Renal cortex interstitium (tissue), 15 donors: ENCODE measurements around the gene BHMT2. TPM values are rescaled to one million over a fixed set of nuclear protein-coding genes. Genes with fewer than 3 reads are reported as not detected.

Source experiments
- DNase-seq, 11 donors: peaks; one replicate each; pipeline ENCODE4 v3.0.0-alpha.2; 2013; ENCODE audit warnings: low read depth in 9 of 11, low spot score in 4 of 11; ENCODE audit errors: extremely low read depth in 1 of 11
- long read RNA-seq, 16 experiments: transcript quantifications; one replicate each; lab custom pipeline, GENCODE V29; 2026
- polyA plus RNA-seq, 3 donors: library from polyadenylated mRNA; unstranded; fragments of 120-200 nt; gene quantifications; one replicate each; pipeline ENCODE4 v1.2.1, GENCODE V29; 2013; ENCODE audit not compliant: insufficient read length in 3 of 3

BHMT2 gene, protein sequence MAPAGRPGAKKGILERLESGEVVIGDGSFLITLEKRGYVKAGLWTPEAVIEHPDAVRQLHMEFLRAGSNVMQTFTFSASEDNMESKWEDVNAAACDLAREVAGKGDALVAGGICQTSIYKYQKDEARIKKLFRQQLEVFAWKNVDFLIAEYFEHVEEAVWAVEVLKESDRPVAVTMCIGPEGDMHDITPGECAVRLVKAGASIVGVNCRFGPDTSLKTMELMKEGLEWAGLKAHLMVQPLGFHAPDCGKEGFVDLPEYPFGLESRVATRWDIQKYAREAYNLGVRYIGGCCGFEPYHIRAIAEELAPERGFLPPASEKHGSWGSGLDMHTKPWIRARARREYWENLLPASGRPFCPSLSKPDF
- 10 to 100 TPM; 38.7 to 91.7 (median 42.3) TPM for polyA plus RNA-seq
- long read RNA-seq, donor 1, partial matches to known transcripts, result 0 of 4 reads
- long read RNA-seq, donor 1, other reads (novel, unspliced or antisense), result 0 of 4 reads
- long read RNA-seq, donor 2, transcript BHMT2-201 (8 exons, 2,050 nt), result major isoform, 7 of 12 reads
- long read RNA-seq, donor 2, partial matches to known transcripts, result 5 of 12 reads
- long read RNA-seq, donor 2, other reads (novel, unspliced or antisense), result 0 of 12 reads
- long read RNA-seq, donor 3, transcript BHMT2-201 (8 exons, 2,050 nt), result major isoform, 10 of 18 reads
- long read RNA-seq, donor 3, partial matches to known transcripts, result 7 of 18 reads
- long read RNA-seq, donor 3, other reads (novel, unspliced or antisense), result 0 of 18 reads
- long read RNA-seq, donor 4, transcript BHMT2-201 (8 exons, 2,050 nt), result major isoform, 7 of 9 reads
- long read RNA-seq, donor 4, partial matches to known transcripts, result 0 of 9 reads
- long read RNA-seq, donor 4, other reads (novel, unspliced or antisense), result 0 of 9 reads
- long read RNA-seq, donor 5, result 0 reads
- long read RNA-seq, donor 6, transcript BHMT2-207 (2 exons, 702 nt), result minor isoform, 7 of 30 reads
- long read RNA-seq, donor 6, transcript BHMT2-201 (8 exons, 2,050 nt), result major isoform, 8 of 30 reads
- long read RNA-seq, donor 6, partial matches to known transcripts, result 15 of 30 reads
- long read RNA-seq, donor 6, other reads (novel, unspliced or antisense), result 0 of 30 reads
- long read RNA-seq, donor 7, transcript BHMT2-201 (8 exons, 2,050 nt), result major isoform, 12 of 28 reads
- long read RNA-seq, donor 7, partial matches to known transcripts, result 14 of 28 reads
- long read RNA-seq, donor 7, other reads (novel, unspliced or antisense), result 0 of 28 reads
- long read RNA-seq, donor 8, result 0 reads
- long read RNA-seq, donor 9, transcript BHMT2-201 (8 exons, 2,050 nt), result major isoform, 6 of 14 reads
- long read RNA-seq, donor 9, partial matches to known transcripts, result 6 of 14 reads
- long read RNA-seq, donor 9, other reads (novel, unspliced or antisense), result 0 of 14 reads
- long read RNA-seq, donor 10, transcript BHMT2-201 (8 exons, 2,050 nt), result major isoform, 9 of 22 reads
- long read RNA-seq, donor 10, partial matches to known transcripts, result 12 of 22 reads
- long read RNA-seq, donor 10, other reads (novel, unspliced or antisense), result 0 of 22 reads
- long read RNA-seq, donor 11, transcript BHMT2-201 (8 exons, 2,050 nt), result major isoform, 5 of 6 reads
- long read RNA-seq, donor 11, partial matches to known transcripts, result 0 of 6 reads
- long read RNA-seq, donor 11, other reads (novel, unspliced or antisense), result 0 of 6 reads
- long read RNA-seq, donor 12, partial matches to known transcripts, result 0 of 4 reads
- long read RNA-seq, donor 12, other reads (novel, unspliced or antisense), result 0 of 4 reads
- long read RNA-seq, donor 13, result 0 reads
- long read RNA-seq, donor 14, partial matches to known transcripts, result 0 of 3 reads
- long read RNA-seq, donor 14, other reads (novel, unspliced or antisense), result 0 of 3 reads
- long read RNA-seq, donor 15, partial matches to known transcripts, result 6 of 8 reads
- long read RNA-seq, donor 15, other reads (novel, unspliced or antisense), result 0 of 8 reads
- long read RNA-seq, donor 16, transcript BHMT2-201 (8 exons, 2,050 nt), result major isoform, 25 of 53 reads
- long read RNA-seq, donor 16, transcript BHMT2-207 (2 exons, 702 nt), result minor isoform, 8 of 53 reads
- long read RNA-seq, donor 16, partial matches to known transcripts, result 19 of 53 reads
- long read RNA-seq, donor 16, other reads (novel, unspliced or antisense), result 0 of 53 reads

DNA sequence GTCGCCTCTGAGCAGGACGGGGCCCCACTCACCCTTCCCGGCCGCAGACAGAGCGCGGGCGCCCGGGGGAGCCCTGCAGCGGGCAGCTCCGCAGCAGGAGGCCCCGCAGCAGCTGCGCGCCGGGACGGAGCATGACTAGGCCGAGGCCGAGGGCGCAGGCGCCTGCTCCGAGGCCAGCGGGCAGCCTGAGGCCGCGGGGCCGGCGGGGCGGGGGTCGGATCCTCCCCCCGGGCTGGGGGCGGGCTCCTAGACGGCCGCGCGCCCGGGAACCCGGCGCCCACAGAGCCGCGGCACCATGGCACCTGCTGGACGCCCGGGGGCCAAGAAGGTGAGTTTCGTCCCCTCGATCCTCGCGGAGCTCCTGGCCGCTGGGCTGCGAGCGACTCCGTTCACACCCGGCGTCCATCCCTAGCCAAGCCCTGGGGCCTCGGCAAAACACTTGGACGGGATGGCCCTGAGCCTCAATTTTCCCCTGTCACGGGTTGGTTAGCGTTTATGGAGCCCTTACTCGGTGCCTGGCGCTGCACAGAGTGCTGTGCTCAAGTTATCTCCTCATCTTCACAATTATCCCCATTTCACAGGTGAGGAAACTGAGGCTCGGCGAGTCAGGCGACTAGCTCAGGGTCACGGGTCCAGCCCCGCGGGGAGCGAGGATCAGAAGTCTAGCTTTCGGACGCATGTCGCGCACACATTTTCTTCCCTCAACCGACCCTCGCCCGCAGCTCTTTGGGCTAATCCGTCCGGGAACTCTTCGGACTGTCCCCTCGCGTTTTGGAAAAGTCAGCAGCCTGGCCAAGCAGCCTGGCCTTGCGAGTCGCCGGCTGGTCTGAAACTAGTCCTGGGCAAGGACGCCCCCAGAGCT is at the start of gene BHMT2, which contains the start of gene DMGDH:
TSS of gene BHMT2 (plus strand) at position 280 of the 862 bp plus-strand sequence. CDS start at position 296, 16 bp downstream.
TSS of gene DMGDH (minus strand) at position 187 of the 862 bp plus-strand sequence. CDS start at position 133, 54 bp downstream.
- DNase-seq, result peak in 5 of 11 donors; percentile 16 to 36 (median 26)

DNA sequence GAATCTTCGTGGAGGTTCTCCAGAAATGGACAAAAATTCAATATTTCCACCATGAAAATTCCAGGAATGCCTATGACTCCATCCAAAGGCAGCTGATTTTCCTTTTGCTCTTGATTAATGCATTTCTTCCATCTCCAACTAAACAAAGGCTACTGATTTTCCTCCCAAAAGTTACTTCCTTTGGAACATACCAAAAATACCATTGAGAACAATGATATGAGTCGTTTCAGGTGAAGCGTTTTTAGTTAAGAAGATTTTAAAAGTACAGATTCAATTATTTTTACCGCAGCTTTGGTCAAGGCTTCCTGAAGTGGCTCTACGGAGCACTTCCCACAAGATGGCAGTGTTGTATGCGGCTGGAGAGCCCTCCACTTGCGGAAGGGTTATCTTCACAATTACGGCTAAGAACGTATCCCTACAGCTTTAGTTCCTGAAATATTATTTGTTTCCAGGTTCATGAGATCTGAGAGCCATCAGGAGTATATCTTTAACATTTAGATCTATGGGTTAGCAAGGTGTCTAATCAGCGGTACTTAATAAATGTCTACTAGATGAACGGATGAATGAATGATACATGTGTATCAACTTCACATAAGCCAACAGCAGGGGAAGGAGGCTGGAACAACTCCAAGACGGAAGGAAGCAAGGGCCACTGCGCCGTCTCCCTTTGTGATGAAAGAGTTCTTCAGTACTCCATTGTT is 48.6 kb upstream of the BHMT2 start:
- DNase-seq, result peak in 9 of 11 donors; percentile 11 to 64 (median 49)

DNA sequence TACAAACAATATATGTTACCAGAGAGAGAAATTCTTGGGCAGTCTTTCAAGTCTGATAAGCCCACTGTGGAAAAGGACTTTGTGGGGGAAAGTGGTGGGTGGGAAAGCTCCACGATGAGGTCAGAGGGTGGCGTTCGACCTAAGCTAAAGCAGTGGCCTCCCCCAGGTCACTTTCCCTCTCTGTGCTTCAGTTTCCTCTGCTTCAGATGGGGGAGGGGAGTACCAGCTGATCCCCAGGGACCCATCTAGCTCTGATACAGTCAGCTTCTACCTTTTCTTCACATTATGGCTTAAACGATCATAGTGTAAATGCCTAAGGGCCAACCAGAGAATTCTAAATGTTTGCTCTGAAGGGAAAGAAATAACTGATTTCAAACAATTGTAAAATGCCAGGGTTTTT is 47.8 kb upstream of the BHMT2 start:
- no peak for DNase-seq

DNA sequence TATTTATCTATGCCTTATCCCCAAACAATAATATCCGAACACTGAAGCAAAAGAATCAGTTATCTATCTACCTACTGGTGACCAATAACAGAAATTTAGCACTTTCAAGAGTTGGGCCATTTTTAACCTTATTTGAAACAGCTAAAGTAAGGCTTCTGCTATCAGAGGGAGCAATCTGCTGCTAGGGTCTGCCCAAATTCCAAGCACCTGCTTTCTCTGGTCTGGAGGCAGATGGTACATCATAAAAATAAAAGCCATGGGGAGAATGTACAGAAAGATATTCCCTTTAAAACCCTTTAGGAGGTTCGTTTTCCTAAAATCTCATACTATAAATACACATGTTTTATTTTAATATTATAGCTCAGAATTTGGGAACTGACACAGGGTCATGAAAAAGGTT is 46.8 kb upstream of the BHMT2 start:
- DNase-seq, result no peak

DNA sequence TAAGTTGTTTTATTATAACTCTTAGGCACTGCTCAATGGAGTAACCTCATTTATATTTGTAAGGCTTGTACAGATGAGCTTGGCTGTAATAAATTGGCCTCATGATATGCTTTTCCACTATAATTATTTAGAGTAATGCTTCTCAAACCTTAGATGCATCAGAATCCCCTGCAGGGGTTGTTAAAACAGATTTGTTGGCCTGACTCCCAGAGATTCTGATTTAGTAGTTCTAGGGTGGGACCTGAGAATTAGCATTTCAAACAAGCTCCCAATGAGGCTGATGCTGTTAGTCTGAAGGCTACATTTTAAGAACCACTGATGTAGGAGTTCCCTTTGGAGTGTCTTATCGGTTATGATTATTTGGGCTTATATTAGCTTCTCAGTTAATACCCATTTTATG is 46.2 kb upstream of the BHMT2 start:
- no peak for DNase-seq

DNA sequence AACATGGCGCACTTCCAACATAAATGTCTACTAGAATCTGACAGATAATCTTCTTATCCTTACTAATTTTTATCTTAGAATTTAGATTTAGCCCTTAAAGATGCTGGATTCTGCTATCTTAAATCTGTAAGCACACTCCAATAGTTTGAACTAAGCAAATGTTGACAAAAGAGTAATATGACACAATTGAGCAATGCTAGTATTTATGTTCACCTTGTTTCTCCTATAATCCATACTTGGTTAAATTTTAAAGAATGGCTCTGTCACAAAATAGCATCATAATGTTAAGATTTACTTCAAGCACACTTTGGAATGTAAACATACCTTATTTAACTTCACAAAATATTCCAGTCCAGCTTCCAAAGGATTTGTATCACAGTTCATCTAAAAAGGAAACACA is 45.6 kb upstream of the BHMT2 start:
- no peak for DNase-seq

GRCh38 chr5:79025054-79025472 is 44.5 kb upstream of the BHMT2 start:
- DNase-seq, result peak; percentile 46 to 72 (median 57)

- peak in 10 of 11 donors; percentile 26 to 80 (median 50) for DNase-seq
Measured at GRCh38 chr5:79030663-79031484, 38.7 kb upstream of the BHMT2 start.

GRCh38 chr5:79031485-79031867 is 38.1 kb upstream of the BHMT2 start:
- peak in 1 of 11 donors; percentile 9 for DNase-seq

DNA sequence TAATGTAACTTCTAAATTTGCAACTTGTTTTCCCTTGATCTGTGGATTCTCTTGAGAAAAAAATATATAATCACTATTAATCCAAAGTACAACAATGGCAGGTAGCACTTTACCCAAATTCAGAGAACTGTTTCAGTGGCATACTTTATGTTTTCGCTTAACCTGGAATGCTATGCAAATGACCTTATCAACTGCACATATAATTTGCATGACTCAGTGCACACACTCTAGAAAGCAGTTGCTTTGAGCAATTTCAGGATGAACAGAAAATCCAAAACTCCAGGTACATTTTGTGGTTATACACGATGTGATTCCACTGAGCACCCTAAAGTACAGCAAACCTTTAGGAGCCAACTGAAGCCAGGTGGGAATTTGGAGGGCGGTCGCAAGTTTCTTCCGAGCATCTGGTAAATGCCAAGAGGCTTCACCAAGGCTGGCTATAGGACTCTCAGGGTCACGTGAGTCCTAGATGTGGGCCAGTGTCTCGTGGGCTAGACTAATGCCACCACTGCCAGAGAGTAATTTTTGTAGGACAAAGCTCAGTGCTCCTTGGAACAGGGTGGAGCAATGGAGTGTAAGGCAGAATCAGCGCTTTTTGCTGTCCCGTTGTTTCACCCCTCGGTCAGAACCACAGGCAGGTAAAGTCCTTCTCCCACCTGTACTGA is 37.4 kb upstream of the BHMT2 start:
- DNase-seq, result no peak

GRCh38 chr5:79032782-79033181 is 36.8 kb upstream of the BHMT2 start:
- no peak for DNase-seq

DNA sequence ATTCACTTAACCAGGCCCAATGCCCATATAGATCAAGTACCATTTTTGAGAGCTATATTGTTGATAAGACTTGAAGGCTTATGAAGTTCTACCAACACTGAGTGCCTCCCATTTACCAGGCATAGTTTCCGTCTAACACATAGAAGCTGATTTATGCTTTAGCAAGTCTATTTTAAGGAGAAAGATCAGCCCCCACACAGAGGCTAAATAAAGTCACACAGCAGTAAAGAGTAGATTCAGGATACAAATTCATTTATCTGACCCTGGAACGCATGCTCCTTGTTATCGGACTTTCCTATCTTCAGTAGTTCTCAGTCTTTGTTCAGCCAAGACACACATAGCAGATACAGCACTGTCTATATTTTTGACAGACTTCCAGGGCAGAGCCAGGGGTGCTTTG is 34.3 kb upstream of the BHMT2 start:
- no peak for DNase-seq

GRCh38 chr5:79036769-79037168 is 32.8 kb upstream of the BHMT2 start:
- no peak for DNase-seq

GRCh38 chr5:79042188-79042587 is 27.4 kb upstream of the BHMT2 start:
- DNase-seq, result no peak
